Thoracic aorta (tissue), 2 donors: ENCODE results near the gene POLE2. TPM values are rescaled to one million over a fixed set of nuclear protein-coding genes. Genes with fewer than 3 reads are reported as not detected.

Experiments used
- ATAC-seq: fragments of 150-250 bp; one replicate; pipeline ENCODE4 v1.8.0; 2017; ENCODE audit warnings: low read depth; ENCODE audit not compliant: insufficient number of reproducible peaks, low FRiP score
- DNase-seq: peaks from one replicate; pipeline ENCODE4 v3.0.0-alpha.2; 2020; ENCODE audit warnings: low spot score
- H3K27ac ChIP-seq, 2 donors: fragments of 200-600 bp; sonication (generic); 1 replicate in 1 of 2; 2 replicates in 1 of 2; pipeline ENCODE4 v1.5.1; 2016; ENCODE audit warnings: mild to moderate bottlenecking in 2 of 2, moderate library complexity in 2 of 2
- H3K27me3 ChIP-seq: fragments of 200-600 bp; sonication (generic); replicated peaks from 2 replicates; pipeline ENCODE4 v1.6.0; 2016; ENCODE audit warnings: mild to moderate bottlenecking; ENCODE audit not compliant: insufficient read depth
- H3K36me3 ChIP-seq: fragments of 200-600 bp; sonication (generic); one replicate; pipeline ENCODE4 v1.5.1; 2016
- H3K4me1 ChIP-seq, 2 donors: fragments of 200-600 bp; sonication (generic); 1 replicate in 1 of 2; 2 replicates in 1 of 2; pipeline versions ENCODE4 v1.5.1 to v1.6.0; 2016; ENCODE audit warnings: low read depth in 2 of 2, mild to moderate bottlenecking in 1 of 2; ENCODE audit not compliant: control insufficient read depth in 1 of 2
- H3K4me3 ChIP-seq: fragments of 200-600 bp; sonication (generic); 2 replicates; pipeline ENCODE4 v1.5.1; 2016; ENCODE audit warnings: mild to moderate bottlenecking
- H3K9me3 ChIP-seq: fragments of 200-600 bp; sonication (generic); 2 replicates; pipeline ENCODE4 v1.5.1; 2016
- total RNA-seq, 2 donors: library from RNA; depleted of rRNA; stranded (reverse); fragments of >200 nt; gene quantifications; one replicate each; pipeline versions ENCODE4 v1.1.0 to v1.2.3, GENCODE V29; 2016
- TF ChIP-seq, protein P1 (sequence below): fragments of 200-600 bp; sonication (generic); IDR thresholded peaks from one replicate; pipeline ENCODE4 v1.5.1; 2019; ENCODE audit warnings: antibody characterized with exemption

The POLE2 gene
- total RNA-seq, 2 donors from 2014 or later = 0.27 to 9.1 TPM

DNA sequence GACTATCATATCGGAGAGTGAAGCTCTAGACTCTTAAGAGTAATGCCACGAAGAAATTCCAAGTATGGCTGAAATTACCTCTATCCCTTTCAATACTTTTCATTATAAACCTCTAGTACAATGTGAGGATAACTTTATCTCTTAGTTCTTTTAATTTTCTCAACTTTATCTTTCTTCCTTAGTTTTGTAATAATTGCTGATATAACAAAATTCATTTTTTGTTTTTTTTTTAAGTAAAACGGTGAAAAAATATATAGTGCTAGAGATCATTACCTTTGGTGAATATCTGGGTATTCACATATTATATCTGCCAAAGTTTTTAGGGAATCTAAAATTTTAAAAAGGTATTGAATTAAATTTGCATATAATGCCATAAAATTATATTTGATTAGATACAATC lies 33.5 kb downstream of the POLE2 start:
- Histone ChIP-seq H3K4me3 (no peak overlapping the region), H3K36me3 (no peaks in the 10 kb centered on the region), H3K9me3 (no peaks in the 10 kb centered on the region), H3K27me3 (no peaks in the 10 kb centered on the region), H3K27ac (no peak overlapping the region), H3K4me1 (no peaks in the 10 kb centered on the region)
- TF ChIP-seq, protein P1, sequence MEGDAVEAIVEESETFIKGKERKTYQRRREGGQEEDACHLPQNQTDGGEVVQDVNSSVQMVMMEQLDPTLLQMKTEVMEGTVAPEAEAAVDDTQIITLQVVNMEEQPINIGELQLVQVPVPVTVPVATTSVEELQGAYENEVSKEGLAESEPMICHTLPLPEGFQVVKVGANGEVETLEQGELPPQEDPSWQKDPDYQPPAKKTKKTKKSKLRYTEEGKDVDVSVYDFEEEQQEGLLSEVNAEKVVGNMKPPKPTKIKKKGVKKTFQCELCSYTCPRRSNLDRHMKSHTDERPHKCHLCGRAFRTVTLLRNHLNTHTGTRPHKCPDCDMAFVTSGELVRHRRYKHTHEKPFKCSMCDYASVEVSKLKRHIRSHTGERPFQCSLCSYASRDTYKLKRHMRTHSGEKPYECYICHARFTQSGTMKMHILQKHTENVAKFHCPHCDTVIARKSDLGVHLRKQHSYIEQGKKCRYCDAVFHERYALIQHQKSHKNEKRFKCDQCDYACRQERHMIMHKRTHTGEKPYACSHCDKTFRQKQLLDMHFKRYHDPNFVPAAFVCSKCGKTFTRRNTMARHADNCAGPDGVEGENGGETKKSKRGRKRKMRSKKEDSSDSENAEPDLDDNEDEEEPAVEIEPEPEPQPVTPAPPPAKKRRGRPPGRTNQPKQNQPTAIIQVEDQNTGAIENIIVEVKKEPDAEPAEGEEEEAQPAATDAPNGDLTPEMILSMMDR = no peak
- ATAC-seq (no peak), DNase-seq (no peak)

DNA sequence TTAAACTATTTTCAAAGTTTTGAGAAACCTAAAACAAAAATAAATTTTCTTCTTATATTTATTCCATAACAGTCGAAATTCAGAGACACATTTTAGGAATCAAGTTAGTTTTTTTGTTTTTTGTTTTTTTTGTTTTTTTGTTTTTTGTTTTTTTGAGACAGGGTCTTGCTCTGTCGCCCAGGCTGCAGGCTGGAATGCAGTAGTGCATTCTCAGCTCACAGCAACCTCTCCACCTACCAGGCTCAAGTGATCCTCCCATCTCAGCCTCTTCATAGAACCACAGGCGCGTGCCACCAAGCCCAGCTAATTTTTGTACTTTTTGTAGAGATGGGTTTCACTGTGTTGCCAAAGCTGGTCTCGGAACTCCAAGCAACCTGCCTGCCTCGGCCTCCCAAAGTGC lies 34.5 kb downstream of the POLE2 start:
- no peaks in the 10 kb centered on the region for H3K9me3 ChIP-seq
- H3K4me3 ChIP-seq = no peak overlapping the region
- no peak overlapping the region for H3K27ac ChIP-seq
- no peaks in the 10 kb centered on the region for H3K27me3 ChIP-seq
- TF ChIP-seq, protein P1 = no peak
- no peak for DNase-seq
- no peak for ATAC-seq
- H3K4me1 ChIP-seq = no peaks in the 10 kb centered on the region
- H3K36me3 ChIP-seq = no peaks in the 10 kb centered on the region

DNA sequence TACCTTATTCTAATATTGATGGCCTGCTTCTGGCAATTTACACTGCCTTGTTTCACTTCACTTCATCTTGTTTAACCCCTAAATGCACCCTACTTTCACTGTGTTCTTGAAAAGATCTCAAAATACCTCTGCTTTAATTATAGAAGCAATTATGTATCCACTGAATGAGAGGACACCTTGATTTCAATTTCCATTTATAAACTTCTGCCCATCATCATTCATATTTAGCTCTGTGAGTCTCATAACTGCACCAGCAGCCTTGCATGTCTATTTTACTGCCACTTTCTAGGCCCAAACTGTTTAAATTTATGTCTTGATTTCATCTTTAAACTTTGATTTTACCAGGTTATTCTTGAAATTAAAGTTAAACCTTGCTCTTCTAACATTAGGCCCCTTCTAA lies 45.9 kb downstream of the POLE2 start:
- H3K4me3 ChIP-seq = no peak overlapping the region
- ATAC-seq (no peak), DNase-seq (no peak)
- no peaks in the 10 kb centered on the region for H3K27me3 ChIP-seq
- TF ChIP-seq, protein P1 = no peak
- no peaks in the 10 kb centered on the region for H3K9me3 ChIP-seq
- H3K36me3 ChIP-seq = peaks cover 3% of the 10 kb centered on the region
- H3K4me1 ChIP-seq = peaks cover 5 to 6% of the 10 kb centered on the region in 2 donors
- no peak overlapping the region for H3K27ac ChIP-seq

DNA sequence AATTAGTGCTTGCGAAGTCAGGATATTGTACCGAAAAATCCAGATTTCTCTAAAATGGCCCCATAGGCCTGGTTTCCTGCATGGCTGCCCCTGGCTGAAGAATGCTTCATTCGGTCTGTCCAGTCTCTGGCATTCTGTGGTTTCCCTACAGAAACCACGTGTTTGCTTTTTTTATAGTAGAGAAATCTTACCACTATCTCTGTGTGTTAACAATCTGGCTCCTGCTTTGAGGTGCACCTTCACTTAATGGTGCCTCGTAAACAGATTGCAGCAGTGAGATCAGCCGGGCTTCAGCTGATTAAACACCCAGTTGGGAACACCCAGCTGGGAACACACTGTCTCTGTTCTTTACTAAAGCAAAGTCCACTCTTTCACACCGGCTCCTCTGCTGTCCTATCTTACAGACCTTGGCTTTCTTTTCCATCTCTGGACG lies 46.3 kb downstream of the POLE2 start:
- peaks cover 5 to 9% of the 10 kb centered on the region in 2 donors for H3K4me1 ChIP-seq
- DNase-seq (no peak), ATAC-seq (no peak)
- H3K27ac ChIP-seq = no peak overlapping the region
- TF ChIP-seq, protein P1 = no peak
- H3K36me3 ChIP-seq = peaks cover 3% of the 10 kb centered on the region
- no peaks in the 10 kb centered on the region for H3K27me3 ChIP-seq
- no peak overlapping the region for H3K4me3 ChIP-seq
- no peaks in the 10 kb centered on the region for H3K9me3 ChIP-seq

DNA sequence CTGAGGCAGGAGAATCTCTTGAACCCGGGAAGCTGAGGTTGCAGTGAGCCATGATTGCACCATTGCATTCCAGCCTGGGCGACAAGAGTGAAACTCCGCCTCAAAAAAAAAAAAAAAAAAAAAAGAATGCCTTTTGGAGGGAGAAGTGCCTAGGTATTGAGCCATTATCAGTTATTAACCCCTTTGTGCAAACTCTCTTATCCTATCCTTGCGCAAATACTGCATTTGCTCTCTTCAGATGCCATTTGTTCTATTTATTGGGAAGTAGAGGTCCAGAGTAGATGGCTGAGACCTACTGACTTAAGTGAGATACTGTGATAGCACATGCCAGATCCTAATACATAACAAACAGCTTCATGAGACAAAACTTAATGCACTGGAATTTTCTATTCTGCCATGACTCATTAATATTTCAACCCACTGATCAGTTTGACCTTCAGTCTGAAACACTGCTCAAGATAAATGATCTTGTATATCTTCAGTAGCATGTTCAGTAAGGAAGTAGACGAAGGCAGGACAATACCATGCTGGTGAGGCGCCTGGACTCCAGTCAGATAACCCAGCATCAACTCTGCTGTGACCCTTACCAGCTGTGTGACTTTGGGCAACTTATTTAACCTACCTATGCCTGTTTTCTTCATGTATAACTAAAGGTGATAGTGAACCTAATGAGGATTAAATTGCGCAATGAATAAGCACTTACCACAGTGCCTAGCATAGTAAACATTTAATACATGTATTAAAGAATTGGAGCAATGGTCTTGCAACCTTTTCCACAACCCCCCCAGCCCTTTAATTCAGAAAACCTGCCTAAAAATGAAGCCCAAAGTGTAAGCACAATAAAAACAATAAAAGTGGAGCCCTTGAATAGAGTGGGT lies 47.2 kb downstream of the POLE2 start:
- H3K27me3 ChIP-seq = no peaks in the 10 kb centered on the region
- H3K27ac ChIP-seq = no peak overlapping the region
- DNase-seq (no peak), ATAC-seq (no peak)
- H3K9me3 ChIP-seq = no peaks in the 10 kb centered on the region
- TF ChIP-seq, protein P1 = no peak
- no peak overlapping the region for H3K4me3 ChIP-seq
- H3K36me3 ChIP-seq = peaks cover 3% of the 10 kb centered on the region
- peaks cover 5 to 18% of the 10 kb centered on the region in 2 donors for H3K4me1 ChIP-seq
